Activated CD8-positive, alpha-beta memory T cell treated with anti-CD3 and anti-CD28 coated beads for 48 hours (primary cell): Measurements from ENCODE around the gene ARHGDIB.

ENCODE experiments used
- DNase-seq, 3 experiments: peaks; one replicate each; pipeline ENCODE4 v3.0.0-alpha.2; 2020; ENCODE audit warnings: low read depth in 2 of 3, low spot score in 2 of 3

The ARHGDIB gene

DNA sequence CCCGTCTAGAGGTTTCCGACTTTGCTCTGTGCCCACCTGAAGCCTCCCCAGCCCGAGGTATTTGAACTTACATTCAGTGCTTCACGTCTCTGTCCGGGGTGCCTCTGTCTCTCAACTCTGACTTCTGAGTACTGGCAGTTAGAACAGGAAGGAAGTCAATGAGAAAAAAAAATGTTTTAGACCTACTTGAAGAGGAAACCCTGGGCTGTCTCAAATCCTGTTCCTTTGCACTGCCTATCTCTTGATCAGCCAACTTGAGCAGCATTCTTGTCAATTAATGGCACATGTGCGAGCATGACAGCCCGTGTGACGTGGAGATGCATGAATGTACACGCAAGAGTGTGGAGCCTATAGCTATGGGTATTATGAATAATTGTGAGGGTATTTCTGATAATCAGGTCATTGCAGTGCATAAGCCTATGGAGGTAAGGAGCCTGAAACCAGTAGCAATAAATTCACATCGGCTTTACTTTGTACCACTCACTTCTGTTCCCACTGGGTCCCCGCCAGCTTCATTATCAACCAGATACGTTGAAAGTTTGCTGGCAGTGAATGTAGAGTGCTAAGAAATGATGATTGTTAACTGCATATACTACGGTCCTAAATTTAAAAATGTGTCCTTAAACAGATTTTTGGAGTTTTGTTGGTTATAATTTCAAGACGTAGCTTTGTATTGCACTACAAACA, at the start of gene ARHGDIB:
Gene ARHGDIB (minus strand): TSS at position 136 of the 687 bp plus-strand sequence. CDS start 10,889 bp downstream, outside the sequence.
- no peak for DNase-seq

DNA sequence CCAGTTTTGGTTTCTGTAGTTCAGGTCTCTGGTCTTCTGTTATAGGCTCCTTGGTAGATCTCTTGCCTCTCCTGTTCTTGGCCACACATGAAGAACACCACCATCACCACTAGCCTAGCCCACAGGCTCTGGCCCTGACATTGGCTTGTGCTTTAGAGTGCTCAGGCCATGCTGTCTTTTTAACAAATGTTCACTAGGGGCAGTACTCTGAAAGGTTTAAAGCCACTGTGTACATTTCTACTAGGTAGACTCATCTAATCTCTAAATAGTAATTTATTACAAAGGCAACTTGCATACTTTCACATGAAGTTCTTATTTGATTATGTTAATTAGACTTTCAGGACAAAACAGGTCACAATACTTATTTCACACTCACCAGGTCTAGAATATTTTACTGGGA, 49.8 kb upstream of the ARHGDIB start:
- no peak for DNase-seq

DNA sequence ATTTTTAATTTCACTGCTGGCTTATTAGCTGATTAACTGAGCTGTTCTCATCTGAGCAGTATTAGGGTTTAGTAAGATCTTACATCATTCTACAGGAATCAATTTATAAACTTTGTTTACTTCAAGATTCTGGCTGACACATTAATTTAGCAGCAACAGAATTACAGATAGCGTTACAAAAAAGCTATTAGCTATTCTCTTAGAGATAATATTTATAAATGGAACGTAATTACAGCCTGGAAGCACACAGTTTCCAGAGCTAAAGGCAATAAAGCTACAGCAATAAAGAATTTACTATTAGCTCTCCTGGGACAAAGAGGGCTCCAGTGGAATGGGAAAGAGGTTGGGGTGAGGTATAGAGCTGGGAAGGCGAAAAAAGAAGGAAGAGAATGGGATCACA, 46.1 kb upstream of the ARHGDIB start:
- no peak for DNase-seq

DNA sequence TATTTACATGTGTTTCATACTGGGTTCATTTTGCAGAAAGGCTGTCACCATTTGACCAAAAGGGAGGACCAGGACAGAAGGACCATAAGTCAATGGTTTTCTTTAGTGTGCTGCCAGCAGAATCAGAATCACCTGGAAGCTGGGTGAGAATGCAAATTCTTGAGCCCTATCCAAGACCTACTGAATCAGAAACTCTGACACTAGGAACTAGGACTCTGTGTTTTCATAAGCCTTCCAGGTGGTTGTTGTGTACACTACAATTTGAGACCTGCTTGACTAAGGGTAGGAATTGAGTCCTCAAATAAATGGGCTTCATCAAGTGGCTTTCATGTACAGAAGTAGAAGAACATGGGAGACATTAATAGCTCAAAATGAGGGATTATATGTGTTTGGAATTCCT, 43.7 kb upstream of the ARHGDIB start:
- no peak for DNase-seq

DNA sequence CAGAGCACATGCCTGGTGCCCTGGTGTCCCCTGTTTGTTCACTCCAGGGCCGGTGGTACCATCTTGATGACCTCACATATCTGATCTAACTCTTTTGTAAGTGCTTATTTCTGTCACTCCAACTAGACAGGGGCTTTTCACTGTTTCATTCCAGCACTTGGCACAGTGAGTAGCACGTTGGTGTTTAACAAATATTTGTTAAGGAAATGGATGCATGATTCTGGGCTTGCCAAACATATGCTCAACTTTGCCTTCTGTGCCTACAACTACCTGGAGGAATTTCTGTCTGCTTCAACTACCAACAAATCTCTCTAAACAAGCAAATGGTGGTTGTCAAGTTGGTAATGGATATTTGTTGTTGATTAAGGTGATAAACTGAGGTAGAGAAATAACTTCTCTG, 43.0 kb upstream of the ARHGDIB start:
- no peak for DNase-seq

DNA sequence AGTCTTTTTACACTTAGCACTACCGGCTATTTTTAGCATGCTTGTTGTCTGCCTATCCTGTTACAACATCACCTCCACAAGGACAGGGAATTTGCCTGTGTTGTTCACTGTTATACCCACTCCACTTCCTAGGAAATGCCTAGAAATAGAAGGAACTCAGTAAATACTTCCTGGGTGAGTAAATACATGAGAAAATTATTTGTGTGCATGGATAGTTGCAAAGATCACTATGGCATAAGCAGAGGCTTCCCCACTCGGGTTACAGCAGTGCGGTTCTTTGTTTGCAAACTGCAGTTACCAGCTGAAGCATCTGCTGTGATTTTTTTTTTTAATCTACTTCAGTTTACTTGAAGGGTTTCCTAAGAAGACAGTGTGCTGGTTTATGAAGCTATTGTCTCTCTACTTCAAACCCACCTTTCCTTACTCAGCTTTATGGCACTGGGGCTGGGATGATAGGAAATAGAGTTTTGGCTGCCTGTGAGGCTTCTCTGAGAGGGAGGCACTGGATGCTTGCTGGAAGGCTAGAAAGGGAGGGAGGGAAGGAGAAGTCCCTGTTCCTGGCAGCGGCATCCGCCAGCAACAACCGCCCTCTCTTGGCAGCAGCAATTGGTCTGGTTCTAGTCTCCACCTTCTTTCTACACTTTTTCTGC, 40.5 kb upstream of the ARHGDIB start:
- no peak for DNase-seq

DNA sequence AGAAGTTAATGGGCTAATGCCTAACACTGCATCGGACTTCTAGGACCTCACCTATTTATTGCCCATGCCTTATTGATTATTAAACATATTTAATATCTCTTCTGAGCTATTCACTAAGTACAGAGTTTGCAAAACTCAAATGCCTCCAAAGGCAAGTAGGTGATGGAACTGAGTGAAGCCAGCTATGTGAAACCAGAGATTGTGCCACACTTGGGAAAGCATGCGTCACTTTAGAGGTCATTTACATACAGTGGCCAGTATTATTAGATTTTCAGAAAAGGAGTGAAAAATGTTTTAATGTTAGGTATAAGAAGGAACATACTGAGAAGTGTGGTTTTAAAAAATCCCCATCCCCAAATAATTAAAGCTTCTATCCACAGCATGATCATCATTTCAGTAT, 39.2 kb upstream of the ARHGDIB start:
- DNase-seq, result no peak

DNA sequence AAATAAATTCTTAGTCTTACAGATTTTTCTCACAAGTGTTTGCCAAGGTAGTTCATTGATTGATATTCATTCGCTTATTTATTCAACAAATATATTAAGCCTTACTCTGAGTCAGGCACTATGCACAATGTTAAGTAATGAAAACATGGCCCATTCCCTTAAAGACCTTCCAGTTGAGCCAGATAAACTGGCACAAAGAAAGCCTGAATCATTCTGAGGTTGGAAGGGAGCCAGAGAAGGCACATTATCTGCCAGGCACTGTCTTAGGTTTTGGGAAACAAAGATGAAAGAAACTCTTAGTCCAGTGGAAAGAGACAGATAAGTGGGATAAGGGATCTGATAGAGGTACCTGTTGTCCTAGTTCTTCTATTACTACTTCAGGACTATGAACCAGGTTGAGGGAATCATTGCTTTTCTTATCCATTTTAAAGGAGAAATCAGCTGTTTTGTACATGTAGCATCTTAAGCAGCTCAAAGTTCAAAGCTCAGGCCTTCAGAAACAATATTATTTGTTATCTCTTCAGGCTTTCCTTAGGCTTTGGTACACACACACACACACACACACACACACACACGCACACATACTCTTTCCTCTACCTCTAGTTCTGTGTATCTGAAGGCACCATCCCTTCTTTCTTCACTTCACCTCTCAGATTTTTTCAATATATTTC, 38.4 kb upstream of the ARHGDIB start:
- DNase-seq, result no peak

DNA sequence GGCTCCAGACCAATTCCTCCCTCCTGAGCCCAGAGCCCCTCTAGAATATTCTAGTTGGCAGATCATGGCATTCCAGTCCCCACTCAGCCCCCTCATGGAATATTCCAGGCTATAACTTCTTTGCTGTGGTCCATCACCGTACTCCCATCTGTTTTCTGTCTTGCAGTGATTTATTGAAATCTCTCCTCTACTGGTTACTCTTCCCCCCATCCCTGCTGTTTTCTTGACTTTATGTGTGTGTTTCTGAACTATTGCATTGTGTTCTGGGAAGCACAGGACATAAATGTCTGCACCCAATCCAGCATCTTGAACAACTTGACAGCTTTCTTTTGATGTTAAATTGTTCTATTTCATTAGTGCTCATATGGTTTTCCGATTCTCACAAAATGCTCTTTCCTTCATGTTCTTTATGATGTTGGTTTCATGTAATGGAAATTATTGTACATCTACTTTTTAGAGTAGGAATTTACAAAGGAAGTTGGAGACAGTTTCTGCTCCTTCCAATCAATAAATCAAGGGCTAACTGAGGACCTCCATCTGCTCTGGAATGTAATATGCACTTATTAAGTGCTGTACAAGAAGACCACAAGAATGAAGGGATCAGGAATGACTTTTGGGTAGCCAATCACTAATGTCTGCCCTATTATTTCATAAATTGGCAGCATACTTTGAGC, 37.8 kb upstream of the ARHGDIB start:
- DNase-seq, result no peak

DNA sequence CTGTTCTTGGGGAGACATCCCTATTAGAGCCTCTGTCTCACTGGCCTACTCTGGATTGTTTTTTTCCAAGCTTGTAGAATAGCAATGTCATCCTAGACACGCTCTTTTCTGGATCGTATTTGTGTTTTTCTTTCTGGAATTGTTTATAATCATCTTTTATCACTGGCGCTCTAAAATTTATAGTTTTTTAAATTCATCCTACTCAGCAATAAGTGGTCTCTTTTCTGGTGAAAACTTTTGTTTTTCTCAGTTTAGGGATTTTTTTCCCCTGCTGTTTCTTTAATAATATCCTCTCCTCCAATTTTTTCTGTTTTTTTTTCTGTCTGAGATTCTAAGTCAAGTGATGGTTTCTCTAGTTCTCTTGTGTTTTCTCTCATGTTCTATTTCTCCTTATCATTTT, 36.6 kb upstream of the ARHGDIB start:
- DNase-seq, result no peak

DNA sequence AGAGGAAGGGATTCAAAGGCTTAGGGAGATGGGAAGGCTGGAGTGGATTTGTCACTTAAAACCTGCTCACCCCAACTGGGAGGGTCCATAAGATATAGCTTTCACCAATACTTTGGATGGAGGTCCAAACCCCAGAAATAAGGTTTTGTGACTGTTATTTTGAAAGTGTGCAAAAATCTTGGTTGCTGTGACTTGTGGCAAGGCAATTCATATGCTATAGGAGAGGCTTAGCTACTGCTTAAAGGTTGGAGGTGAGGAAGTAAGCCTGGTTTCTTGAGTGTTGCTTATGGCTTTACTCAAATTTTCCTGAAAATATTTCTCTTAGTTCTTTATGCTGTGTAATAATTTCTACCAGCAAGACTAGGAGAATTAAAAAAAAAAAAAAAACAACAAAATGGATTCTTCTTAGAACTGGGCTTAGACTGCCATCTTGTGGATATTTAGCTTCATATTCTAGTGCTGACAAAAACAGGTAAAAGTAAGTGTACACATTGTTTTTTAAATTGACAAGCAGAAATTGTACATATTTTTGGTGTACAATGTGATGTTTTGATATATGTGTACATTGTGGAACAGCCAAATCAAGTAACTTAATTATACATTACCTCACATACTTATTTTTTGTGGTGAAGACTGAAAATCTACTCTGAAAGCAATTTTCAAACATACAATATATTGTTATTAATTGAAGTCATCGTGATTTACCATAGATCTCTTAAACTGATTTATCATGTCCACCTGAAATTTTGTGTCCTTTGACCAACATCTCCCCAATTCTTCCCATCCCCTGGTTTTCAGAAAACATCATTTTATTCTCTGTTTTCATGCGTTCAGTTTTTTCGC, 34.4 kb upstream of the ARHGDIB start:
- DNase-seq, result no peak

DNA sequence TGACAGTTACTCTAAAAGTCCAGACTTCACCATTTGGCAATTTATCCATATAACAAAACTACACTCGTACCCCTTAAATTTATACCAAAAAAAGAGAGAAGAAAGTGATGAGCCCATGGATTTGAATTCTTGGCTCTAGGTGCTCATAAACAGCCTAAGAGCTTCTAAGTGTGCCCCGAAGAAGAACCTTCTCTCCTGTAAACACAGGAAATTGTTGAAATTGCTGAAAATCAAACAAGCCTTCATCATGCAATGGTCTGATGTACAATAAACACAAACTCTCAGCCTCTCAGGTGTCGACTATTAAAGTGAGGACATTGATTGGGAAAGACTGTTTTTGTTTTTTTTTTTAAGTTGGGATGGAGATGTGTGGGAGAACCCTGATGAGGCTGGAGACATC, 33.2 kb upstream of the ARHGDIB start:
- DNase-seq, result no peak

DNA sequence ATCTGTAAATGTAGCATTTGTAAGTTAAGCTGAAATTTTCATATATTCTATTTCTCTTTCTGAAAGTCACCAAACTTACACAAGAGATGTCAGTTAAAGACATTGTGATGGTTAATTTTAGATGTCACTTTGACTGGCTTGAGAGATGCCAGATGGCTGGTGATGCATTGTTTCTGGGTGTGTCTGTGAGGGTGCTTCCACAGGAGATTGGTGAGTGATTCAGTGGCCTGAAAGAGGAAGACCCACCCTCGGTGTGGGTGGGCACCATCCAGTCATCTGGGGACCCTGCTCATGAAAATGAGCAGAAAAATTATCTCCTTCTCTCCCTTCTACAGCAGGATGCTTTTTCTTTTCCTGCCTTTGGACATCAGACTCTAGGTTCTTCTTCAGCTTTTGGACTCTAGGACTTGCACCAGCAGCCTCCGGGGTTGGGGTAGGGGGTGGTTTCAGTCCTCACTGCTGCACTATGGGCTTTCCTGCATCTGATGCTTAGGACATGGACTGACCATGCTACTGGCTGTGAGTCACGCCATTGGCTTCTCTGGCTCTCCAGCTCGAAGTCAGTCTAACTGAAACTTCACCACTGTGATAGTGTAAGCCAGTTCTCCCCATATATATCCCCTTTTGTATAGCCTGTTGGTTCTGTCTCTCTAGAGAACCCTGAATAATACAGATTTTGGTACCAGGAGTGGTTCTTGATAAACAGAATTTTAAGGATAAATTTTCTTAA, 32.3 kb upstream of the ARHGDIB start:
- DNase-seq, result no peak

DNA sequence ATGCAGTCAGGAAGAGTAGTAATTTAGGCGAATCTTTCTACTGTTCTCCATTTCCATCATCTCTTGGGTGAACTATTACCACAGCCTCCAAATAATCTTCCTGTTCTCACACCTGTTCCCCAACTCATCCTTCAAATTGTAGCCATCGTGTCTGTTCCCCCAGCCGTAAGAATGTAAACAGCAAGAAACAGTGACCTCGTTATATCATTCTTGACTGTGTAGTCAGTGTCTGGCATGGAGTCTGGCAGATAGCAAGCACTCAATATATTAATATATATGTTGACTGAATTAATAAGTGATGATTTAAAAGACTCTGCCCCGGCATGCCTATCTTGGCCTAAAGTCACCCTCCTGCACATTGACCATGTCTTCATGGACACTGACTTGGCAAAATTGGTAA, 31.7 kb upstream of the ARHGDIB start:
- DNase-seq, result no peak

DNA sequence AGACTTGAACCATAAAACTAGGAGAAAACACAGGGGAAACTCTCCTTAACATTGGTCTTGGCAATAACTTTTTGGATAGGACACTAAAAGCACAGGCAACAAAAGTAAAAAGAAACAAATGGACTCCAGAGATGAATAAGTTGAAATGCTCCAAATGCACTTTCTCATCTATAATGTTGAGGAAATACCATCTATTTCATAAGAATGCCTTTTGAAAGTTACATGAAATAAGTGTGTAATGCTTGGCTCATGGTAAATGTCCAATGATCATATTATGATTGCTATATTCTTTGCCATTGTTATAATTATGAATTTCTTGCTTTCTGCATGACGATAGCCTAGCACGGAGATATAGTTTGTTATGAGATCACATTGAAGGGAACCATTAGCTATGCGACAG, 31.3 kb upstream of the ARHGDIB start:
- DNase-seq, result no peak

DNA sequence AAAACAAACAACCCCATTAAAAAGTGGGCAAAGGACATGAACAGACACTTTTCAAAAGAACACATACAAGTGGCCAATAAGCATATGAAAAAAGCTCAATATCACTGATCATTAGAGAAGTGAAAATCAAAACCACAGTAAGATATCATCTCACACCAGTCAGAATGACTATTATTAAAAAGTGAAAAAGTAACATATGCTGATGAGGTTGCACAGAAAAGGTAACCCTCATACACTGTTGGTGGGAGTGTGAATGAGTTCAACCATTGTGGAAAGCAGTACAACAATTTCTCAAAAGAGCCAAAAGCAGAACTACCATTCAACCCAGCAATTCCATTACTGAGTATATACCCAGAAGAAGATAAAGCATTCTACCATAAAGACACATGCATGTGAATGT, 29.7 kb upstream of the ARHGDIB start:
- no peak for DNase-seq

DNA sequence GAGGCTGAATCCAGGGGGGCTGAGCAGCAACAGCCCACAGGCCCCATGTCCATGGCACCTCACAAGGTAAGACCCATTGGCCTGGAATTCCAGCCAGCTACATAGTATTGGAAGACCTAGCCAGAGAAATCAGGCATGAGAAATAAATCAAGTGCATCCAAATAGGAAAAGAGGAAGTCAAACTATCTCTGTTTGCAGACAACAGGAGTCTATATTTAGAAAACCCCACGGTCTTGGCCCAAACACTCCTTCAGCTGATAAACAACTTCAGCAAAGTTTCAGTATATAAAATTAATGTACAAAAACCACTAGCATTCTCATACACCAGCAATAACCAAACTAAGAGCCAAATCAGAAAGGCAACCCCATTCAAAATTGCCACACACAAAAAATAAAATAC, 28.4 kb upstream of the ARHGDIB start:
- DNase-seq, result no peak

DNA sequence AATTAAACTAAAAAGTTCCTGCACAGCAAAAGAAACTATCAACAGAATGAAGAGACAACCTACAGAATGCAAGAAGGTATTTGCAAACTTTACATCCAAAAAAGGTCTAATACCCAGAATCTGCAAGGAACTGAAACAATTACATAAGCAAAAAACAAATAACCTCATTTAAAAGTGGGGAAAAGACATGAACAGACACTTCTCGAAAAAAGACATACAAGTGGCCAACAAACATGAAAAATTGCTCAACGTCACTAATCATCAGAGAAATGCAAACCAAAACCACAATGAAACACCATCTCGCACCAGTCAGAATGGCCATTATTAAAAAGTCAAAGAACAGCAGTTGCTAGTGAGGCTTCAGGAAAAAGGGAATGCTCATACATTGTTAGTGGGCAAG, 26.6 kb upstream of the ARHGDIB start:
- no peak for DNase-seq

DNA sequence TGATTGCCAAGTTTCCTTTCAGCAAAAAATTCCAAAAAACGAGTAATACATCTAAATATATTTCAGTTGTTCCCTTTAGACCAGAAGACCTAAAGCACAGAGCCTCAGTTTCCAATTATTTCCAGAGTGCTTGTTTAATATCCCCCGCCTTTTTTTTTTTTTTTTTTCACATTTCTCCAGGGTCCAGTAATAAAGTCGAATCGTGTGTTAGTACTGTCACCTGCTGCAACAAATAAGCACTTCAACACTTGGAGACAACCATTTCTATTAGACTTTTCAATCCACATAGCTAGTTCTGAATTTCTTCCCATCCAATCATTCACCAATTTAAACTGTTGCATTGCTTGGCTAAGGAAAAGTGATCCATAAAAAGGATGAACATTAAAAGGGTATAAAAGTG, 25.0 kb upstream of the ARHGDIB start:
- no peak for DNase-seq

DNA sequence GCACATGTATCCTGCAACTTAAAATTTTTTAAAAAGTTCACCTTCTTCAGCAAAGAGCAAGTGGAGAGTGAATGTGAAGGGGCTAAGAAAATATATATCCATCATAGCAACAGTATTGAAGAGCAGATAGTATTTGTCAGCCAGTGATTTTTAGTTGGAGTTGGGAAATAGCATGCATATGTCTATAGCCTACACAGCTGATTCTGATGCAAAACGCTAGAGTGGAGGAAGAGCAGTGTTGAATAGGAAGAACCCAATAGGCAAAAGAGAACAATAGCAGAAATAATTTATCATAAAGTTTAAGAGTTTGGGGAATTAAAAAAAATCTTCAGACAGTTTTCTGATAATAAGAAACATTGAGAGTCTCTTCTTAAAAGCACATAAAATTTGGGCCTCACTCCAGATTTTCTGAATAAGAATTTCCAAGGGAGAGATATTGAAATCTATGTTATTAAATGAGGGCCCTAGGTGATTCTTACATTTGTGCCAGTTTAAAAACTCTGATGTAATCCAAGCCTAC, 23.4 kb upstream of the ARHGDIB start:
- DNase-seq, result no peak
